MM.1S (cell line): ENCODE measurements around the gene TAF1D.

ENCODE experiments used
- DNase-seq: peaks from one replicate; pipeline ENCODE4 v3.0.0-alpha.2; 2015
- H2AFZ ChIP-seq: fragments of 300-600 bp; sonication (generic); 2 replicates; pipeline ENCODE4 v1.6.0; 2016; ENCODE audit warnings: antibody characterized with exemption, low read length
- H3F3A ChIP-seq: fragments of 300-600 bp; sonication (generic); 2 replicates; pipeline ENCODE4 v1.6.1; 2016; ENCODE audit warnings: mild to moderate bottlenecking, antibody characterized with exemption, low read length, moderate library complexity, mixed read lengths; ENCODE audit not compliant: insufficient read depth
- H3K27ac ChIP-seq: fragments of 300-600 bp; sonication (generic); 2 replicates; pipeline ENCODE4 v1.5.1; 2016; ENCODE audit warnings: mild to moderate bottlenecking, low read length
- H3K27me3 ChIP-seq: fragments of 300-600 bp; sonication (generic); replicated peaks from 2 replicates; pipeline ENCODE4 v1.6.0; 2016; ENCODE audit warnings: low read length; ENCODE audit not compliant: insufficient read depth
- H3K36me3 ChIP-seq: fragments of 300-600 bp; sonication (generic); replicated peaks from 2 replicates; pipeline ENCODE4 v1.6.1; 2016; ENCODE audit warnings: mild to moderate bottlenecking, low read length, mixed read lengths; ENCODE audit not compliant: insufficient read depth
- H3K4me1 ChIP-seq: fragments of 300-600 bp; sonication (generic); 2 replicates; pipeline ENCODE4 v1.6.1; 2016; ENCODE audit warnings: low read length, mixed read lengths
- H3K4me2 ChIP-seq: fragments of 300-600 bp; sonication (generic); 2 replicates; pipeline ENCODE4 v1.6.0; 2016; ENCODE audit warnings: low read depth, low read length
- H3K4me3 ChIP-seq: fragments of 300-600 bp; sonication (generic); 2 replicates; pipeline ENCODE4 v1.5.1; 2016; ENCODE audit warnings: low read length, mixed read lengths
- H3K79me2 ChIP-seq: fragments of 300-600 bp; sonication (generic); 2 replicates; pipeline ENCODE4 v1.6.1; 2016; ENCODE audit warnings: mixed run types, low read length, mixed read lengths
- H3K9ac ChIP-seq: fragments of 300-600 bp; sonication (generic); 2 replicates; pipeline ENCODE4 v1.6.1; 2016; ENCODE audit warnings: low read length, mixed read lengths
- H3K9me2 ChIP-seq: fragments of 300-600 bp; sonication (generic); replicated peaks from 2 replicates; pipeline ENCODE4 v1.6.1; 2016; ENCODE audit warnings: mild to moderate bottlenecking, low read length, mixed read lengths; ENCODE audit not compliant: insufficient read depth
- H3K9me3 ChIP-seq: fragments of 300-600 bp; sonication (generic); replicated peaks from 2 replicates; pipeline ENCODE4 v1.6.1; 2016; ENCODE audit warnings: mild to moderate bottlenecking, low read length, mixed read lengths; ENCODE audit not compliant: insufficient read depth
- H4K20me1 ChIP-seq: fragments of 300-600 bp; sonication (generic); 2 replicates; pipeline ENCODE4 v1.6.1; 2016; ENCODE audit warnings: mild to moderate bottlenecking, low read length, moderate library complexity, mixed read lengths; ENCODE audit not compliant: insufficient read depth
- CTCF ChIP-seq: fragments of 300-600 bp; sonication (generic); IDR thresholded peaks from 2 replicates; pipeline ENCODE4 v1.5.1; 2016; ENCODE audit warnings: antibody characterized with exemption, low read length, mixed read lengths
- EZH2 ChIP-seq: fragments of 300-600 bp; sonication (generic); optimal IDR thresholded peaks from 2 replicates; pipeline ENCODE3; 2017; ENCODE audit warnings: low read depth, mild to moderate bottlenecking, antibody characterized with exemption, low read length, mixed read lengths
- EZH2phosphoT487 ChIP-seq: fragments of 300-600 bp; sonication (generic); IDR thresholded peaks from 2 replicates; pipeline ENCODE4 v1.6.1; 2018; ENCODE audit warnings: antibody characterized with exemption, low read length

Gene TAF1D

GRCh38 chr11:93710239-93710638 lies 31.1 kb downstream of the TAF1D start:
- peaks cover 19% of the 10 kb centered on the region; the same call in 1 of the 2 replicates for H3K36me3 ChIP-seq

GRCh38 chr11:93704237-93704636 lies 37.1 kb downstream of the TAF1D start:
- Histone ChIP-seq H4K20me1 (no peaks in the 10 kb centered on the region), H3K4me2 (no peak overlapping the region), H3K9ac (no peak overlapping the region), H3K4me1 (no peaks in the 10 kb centered on the region), H3K27ac (no peak overlapping the region), H3K79me2 (peaks cover 3% of the 10 kb centered on the region; the same call in 1 of the 2 replicates), H2AFZ (no peak overlapping the region), H3K9me3 (no peaks in the 10 kb centered on the region), H3K36me3 (peaks cover 23% of the 10 kb centered on the region; the same call in 1 of the 2 replicates), H3K4me3 (no peak overlapping the region), H3F3A (no peaks in the 10 kb centered on the region), H3K9me2 (no peaks in the 10 kb centered on the region), H3K27me3 (no peaks in the 10 kb centered on the region)
- DNase-seq, result no peak
- no peak for TF ChIP-seq EZH2
- no peak for TF ChIP-seq CTCF
- TF ChIP-seq EZH2phosphoT487, result no peak

More at GRCh38 chr11:93710239-93710638, 31.1 kb downstream of the TAF1D start:
- Histone ChIP-seq H3K9me2 (no peaks in the 10 kb centered on the region), H3K9me3 (no peaks in the 10 kb centered on the region), H3K4me2 (no peak overlapping the region), H4K20me1 (no peaks in the 10 kb centered on the region), H3K27ac (no peak overlapping the region), H3K79me2 (peaks cover 42% of the 10 kb centered on the region), H3F3A (no peaks in the 10 kb centered on the region), H2AFZ (no peak overlapping the region), H3K4me1 (no peaks in the 10 kb centered on the region), H3K4me3 (no peak overlapping the region), H3K9ac (no peak overlapping the region), H3K27me3 (no peaks in the 10 kb centered on the region)
- TF ChIP-seq EZH2, result no peak
- no peak for DNase-seq

- H3K4me2 ChIP-seq, result no peak overlapping the region
- H3K36me3 ChIP-seq, result peaks cover 20% of the 10 kb centered on the region; the same call in 1 of the 2 replicates
- H4K20me1 ChIP-seq, result no peaks in the 10 kb centered on the region
- no peaks in the 10 kb centered on the region for H3K4me1 ChIP-seq
- no peaks in the 10 kb centered on the region for H3F3A ChIP-seq
- no peak for DNase-seq
- no peak overlapping the region for H2AFZ ChIP-seq
- no peaks in the 10 kb centered on the region; the same call in 1 of the 2 replicates for H3K79me2 ChIP-seq
- no peaks in the 10 kb centered on the region for H3K9me2 ChIP-seq
- no peaks in the 10 kb centered on the region for H3K27me3 ChIP-seq
- H3K27ac ChIP-seq, result no peak overlapping the region
- no peak overlapping the region for H3K9ac ChIP-seq
- TF ChIP-seq EZH2 (no peak), CTCF (no peak), EZH2phosphoT487 (no peak)
- H3K9me3 ChIP-seq, result no peaks in the 10 kb centered on the region
- H3K4me3 ChIP-seq, result no peak overlapping the region
These were observed 40.5 kb downstream of the TAF1D start for GRCh38 chr11:93700830-93701229.

GRCh38 chr11:93697611-93698010 lies 43.7 kb downstream of the TAF1D start:
- H4K20me1 ChIP-seq, result no peaks in the 10 kb centered on the region
- no peak overlapping the region for H3K4me3 ChIP-seq
- no peaks in the 10 kb centered on the region for H3K4me1 ChIP-seq
- no peak overlapping the region for H3K27ac ChIP-seq
- no peaks in the 10 kb centered on the region for H3K9me3 ChIP-seq
- no peaks in the 10 kb centered on the region for H3K9me2 ChIP-seq
- H3F3A ChIP-seq, result no peaks in the 10 kb centered on the region
- peaks cover 16% of the 10 kb centered on the region; the same call in 1 of the 2 replicates for H3K36me3 ChIP-seq
- no peaks in the 10 kb centered on the region for H3K27me3 ChIP-seq
- TF ChIP-seq EZH2, result no peak
- no peak for TF ChIP-seq CTCF
- no peak for TF ChIP-seq EZH2phosphoT487
- DNase-seq, result no peak
- no peak overlapping the region for H2AFZ ChIP-seq
- no peak overlapping the region for H3K9ac ChIP-seq
- H3K4me2 ChIP-seq, result no peak overlapping the region
- no peaks in the 10 kb centered on the region; the same call in 1 of the 2 replicates for H3K79me2 ChIP-seq
